Measurements from ENCODE around the gene PRSS56. TPM values are rescaled to one million over a fixed set of nuclear protein-coding genes. Genes with fewer than 3 reads are reported as not detected.

Gene PRSS56
- total RNA-seq, 1 experiment from 2014 or later: not detected

DNA sequence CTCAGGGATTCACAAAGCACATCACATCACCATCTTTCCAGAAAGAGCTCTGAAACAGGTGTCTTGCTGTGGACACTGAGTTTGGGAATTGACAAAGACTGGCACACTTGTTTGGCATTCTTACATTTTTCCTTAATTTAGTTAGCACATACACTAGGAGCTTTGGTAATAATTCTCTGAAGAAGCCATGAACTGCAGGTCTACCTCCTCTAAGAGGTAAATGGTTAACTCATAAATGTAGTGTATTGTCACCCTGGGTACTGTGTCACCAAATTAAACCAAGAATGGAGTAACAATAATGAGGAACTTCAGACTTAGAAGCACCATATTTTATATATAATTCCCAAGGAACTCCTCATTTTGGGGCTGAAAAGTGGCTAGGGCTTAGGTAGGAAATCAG lies 52.9 kb downstream of the PRSS56 start:
- no peak for DNase-seq (ENCODE audit: low read depth)

- no peak for DNase-seq (ENCODE audit: low read depth)
Observed at GRCh38 chr2:232573771-232574435, 53.7 kb downstream of the PRSS56 start.

GRCh38 chr2:232574674-232575403 lies 54.7 kb downstream of the PRSS56 start:
- DNase-seq (ENCODE audit: low read depth): peak; percentile 20

Other genes starting within 250 kb of the PRSS56 start
- gene ALPP, start 141.6 kb upstream of the PRSS56 start, total RNA-seq (2014; rRNA removed; shearing (Covaris generic)): 0.59 and 1.5 TPM in 2 replicates
- not detected in 2 replicates for gene ALPG, start 113.5 kb upstream of the PRSS56 start, total RNA-seq (2014; rRNA removed; shearing (Covaris generic))
- not detected in 2 replicates for gene ALPI, start 64.2 kb upstream of the PRSS56 start, total RNA-seq (2014; rRNA removed; shearing (Covaris generic))
- gene ECEL1, start 32.6 kb upstream of the PRSS56 start, total RNA-seq (2014; rRNA removed; shearing (Covaris generic)): not detected in 2 replicates
- gene CHRND, start 5.8 kb downstream of the PRSS56 start, total RNA-seq (2014; rRNA removed; shearing (Covaris generic)): not detected in 2 replicates
- not detected in 2 replicates for gene CHRNG, start 19.3 kb downstream of the PRSS56 start, total RNA-seq (2014; rRNA removed; shearing (Covaris generic))
- gene TIGD1, start 30.2 kb downstream of the PRSS56 start, total RNA-seq (2014; rRNA removed; shearing (Covaris generic)): 3.2 and 3.4 TPM in 2 replicates
- 79.1 and 79.4 TPM in 2 replicates for gene EIF4E2, start 30.3 kb downstream of the PRSS56 start, total RNA-seq (2014; rRNA removed; shearing (Covaris generic))
- 0.49 and 1.7 TPM in 2 replicates for gene EFHD1, start 113.2 kb downstream of the PRSS56 start, total RNA-seq (2014; rRNA removed; shearing (Covaris generic))
- 38.4 and 45.6 TPM in 2 replicates for gene GIGYF2, start 176.9 kb downstream of the PRSS56 start, total RNA-seq (2014; rRNA removed; shearing (Covaris generic))